Ovary (tissue), 9 donors: ENCODE data around the gene ZCCHC14. TPM values are rescaled to one million over a fixed set of nuclear protein-coding genes. Genes with fewer than 3 reads are reported as not detected.

Experiments used
- DNase-seq, 5 donors: peaks; one replicate each; pipeline ENCODE4 v3.0.0-alpha.2; 2019 to 2020
- H3K27ac ChIP-seq, 2 donors: fragments of 200-600 bp; one replicate each; pipeline versions ENCODE4 v1.5.1 to v1.8.0; 2019 to 2022
- H3K27me3 ChIP-seq: fragments of 200-600 bp; one replicate; pipeline ENCODE4 v1.8.0; 2022
- H3K36me3 ChIP-seq: fragments of 200-600 bp; sonication (generic); one replicate; pipeline ENCODE4 v1.5.1; 2019
- H3K4me1 ChIP-seq: one replicate; pipeline ENCODE4 v1.8.1; 2013; ENCODE audit warnings: mild to moderate bottlenecking, moderate library complexity; ENCODE audit not compliant: insufficient read depth
- H3K4me3 ChIP-seq: fragments of 200-600 bp; sonication (generic); one replicate; pipeline ENCODE4 v1.5.1; 2017
- H3K9me3 ChIP-seq, 2 donors: fragments of 200-600 bp in 1 of 2; sonication (generic) in 1 of 2; one replicate each; pipeline versions ENCODE4 v1.5.1 to v1.8.1; 2013 to 2019; ENCODE audit warnings: mild to moderate bottlenecking in 1 of 2, moderate library complexity in 1 of 2
- CTCF ChIP-seq, 3 donors: fragments of 450-650 bp in 2 of 3; fragments of 200-600 bp in 1 of 3; IDR thresholded peaks; one replicate each; pipeline versions ENCODE4 v1.5.1 to v1.8.0; 2016 to 2022; ENCODE audit warnings: antibody characterized with exemption in 3 of 3, mild to moderate bottlenecking in 1 of 3
- EP300 ChIP-seq: sonication (generic); formaldehyde crosslinking; IDR thresholded peaks from one replicate; pipeline ENCODE4 v1.6.1; 2017; ENCODE audit warnings: antibody characterized with exemption
- POLR2A ChIP-seq: fragments of 450-650 bp; IDR thresholded peaks from one replicate; pipeline ENCODE4 v1.6.1; 2017; ENCODE audit warnings: antibody characterized with exemption, mild to moderate bottlenecking, moderate library complexity
- WGBS, 3 donors: extraction: QIAGEN DNeasy Blood & Tissue Kit in 1 of 3; methylation state at CpG; one replicate each; pipeline versions ENCODE4 v1.1.5 to v1.1.7; 2013 to 2017; 5-methylcytosine and 5-hydroxymethylcytosine counted together
- intact Hi-C, 4 donors: fragments of 100-400 bp; cut with DNase I; formaldehyde crosslinking; loops; one replicate each; pipeline versions ENCODE4 v1.11.0 to v1.15.1; 2022 to 2023
- polyA plus RNA-seq, 2 donors: library from polyadenylated mRNA; stranded (reverse); fragments of 200-250 nt in 1 of 2; fragments of 350-450 nt in 1 of 2; fragmentation: Illumina TruSeq in 1 of 2; extraction: RNeasy Lipid Tissue Mini Kit (QIAGEN cat#74804) in 1 of 2; gene quantifications; one replicate each; pipeline ENCODE4 v1.2.3, GENCODE V29; 2013 to 2014
- total RNA-seq, 7 donors: library from RNA; depleted of rRNA in 2 of 7; stranded (reverse); fragments of >200 nt in 2 of 7; fragmentation: NEBNext Ultra II Directional in 3 of 7; extraction: Animal tissue kit (Norgen Biotek cat#: 25700) in 3 of 7; gene quantifications; one replicate each; pipeline versions ENCODE4 v1.1.0 to v1.2.4, GENCODE V29; 2016 to 2023
- donor health status: DM: no; HTN: no; CAD: no; lungs with moderate emphysema.
- donor health status: DM: no; HTN: no; CAD: no.
- donor health status: Bipolar disorder and iron deficiency.
- donor health status: DM: yes; HTN: yes; CAD: no.
- donor health status: DM: no; HTN: no; CAD: no.
- donor health status: DM: yes; HTN: yes; CAD: no.

ZCCHC14 gene
- total and polyA plus RNA-seq, 9 donors, result 16.1 to 37.6 (median 31.0) TPM

GRCh38 chr16:87407511-87408112 lies 85.2 kb downstream of the ZCCHC14 start:
- DNase-seq, result peak; percentile 67 to 81 (median 71)

GRCh38 chr16:87406495-87407088 lies 86.2 kb downstream of the ZCCHC14 start:
- no peak for TF ChIP-seq POLR2A
- H3K27ac ChIP-seq, result no peak overlapping the region
- H3K4me1 ChIP-seq, result no peaks in the 10 kb centered on the region
- intact Hi-C loops, result loop anchor here in 1 of 4 donors (5.0 kb wide), 1 partner anchor 81 kb away; no protein-coding TSS in a partner anchor
- H3K4me3 ChIP-seq, result no peak overlapping the region
- H3K27me3 ChIP-seq, result no peaks in the 10 kb centered on the region
- 86 to 90% (median 87%) methylated on average over 14 of the region's 14 CpGs for WGBS, 3 donors
- no peaks in the 10 kb centered on the region for H3K9me3 ChIP-seq
- peak in 2 of 5 donors; percentile 11 to 24 for DNase-seq
- no peaks in the 10 kb centered on the region for H3K36me3 ChIP-seq

More at GRCh38 chr16:87407511-87408112, 85.2 kb downstream of the ZCCHC14 start:
- Histone ChIP-seq H3K9me3 (no peaks in the 10 kb centered on the region), H3K27me3 (no peaks in the 10 kb centered on the region), H3K4me3 (no peak overlapping the region), H3K27ac (peak overlapping the region in 1 of 2 donors; percentile 55), H3K36me3 (no peaks in the 10 kb centered on the region), H3K4me1 (no peaks in the 10 kb centered on the region)
- 21 to 65% (median 53%) methylated on average over 26 of the region's 26 CpGs for WGBS, 3 donors
- no peak for TF ChIP-seq CTCF (IDR thresholded peaks at IDR 0.05)
- TF ChIP-seq POLR2A, result no peak
- no peak for TF ChIP-seq EP300
- intact Hi-C loops, result loop anchor here in 1 of 4 donors (5.0 kb wide), 1 partner anchor 80 kb away; no protein-coding TSS in a partner anchor

- no peaks in the 10 kb centered on the region for H3K4me1 ChIP-seq
- H3K27ac ChIP-seq, result no peak overlapping the region
- TF ChIP-seq EP300, result no peak
- no peak for TF ChIP-seq CTCF (IDR thresholded peaks at IDR 0.05)
- TF ChIP-seq POLR2A, result no peak
- WGBS, 3 donors, result 87 to 91% (median 89%) methylated on average over 19 of the region's 19 CpGs
- intact Hi-C loops, result loop anchor here in 1 of 4 donors (5.0 kb wide), 1 partner anchor 82 kb away; no protein-coding TSS in a partner anchor
- no peaks in the 10 kb centered on the region for H3K9me3 ChIP-seq
- H3K4me3 ChIP-seq, result no peak overlapping the region
- peak in 2 of 5 donors; percentile 14 to 30 for DNase-seq
- no peaks in the 10 kb centered on the region for H3K27me3 ChIP-seq
- no peaks in the 10 kb centered on the region for H3K36me3 ChIP-seq
Observed at GRCh38 chr16:87404764-87405625, 87.8 kb downstream of the ZCCHC14 start.

GRCh38 chr16:87395181-87395842 lies 97.5 kb downstream of the ZCCHC14 start:
- Histone ChIP-seq H3K9me3 (no peaks in the 10 kb centered on the region), H3K27me3 (no peaks in the 10 kb centered on the region), H3K27ac (no peak overlapping the region), H3K36me3 (no peaks in the 10 kb centered on the region), H3K4me1 (peaks cover 3% of the 10 kb centered on the region), H3K4me3 (no peak overlapping the region)
- 52 to 65% (median 58%) methylated on average over 7 of the region's 7 CpGs for WGBS, 3 donors
- DNase-seq, result peak in 1 of 5 donors; percentile 6
- intact Hi-C loops, result loop anchor here in 1 of 4 donors (5.0 kb wide), 1 partner anchor 242 kb away; no protein-coding TSS in a partner anchor
- TF ChIP-seq EP300 (no peak), CTCF (IDR thresholded peaks at IDR 0.05) (no peak), POLR2A (no peak)
